Measurements from ENCODE around the gene WDR43. TPM values are rescaled to one million over a fixed set of nuclear protein-coding genes. Genes with fewer than 3 reads are reported as not detected.

The WDR43 gene
- total RNA-seq, 1 experiment from 2014 or later, result 85.6 TPM

- H3K36me3 Mint-ChIP-seq (ENCODE audit: insufficient read depth, unreplicated experiment), result peaks cover 90% of the 10 kb centered on the region
- TF ChIP-seq, protein P1, sequence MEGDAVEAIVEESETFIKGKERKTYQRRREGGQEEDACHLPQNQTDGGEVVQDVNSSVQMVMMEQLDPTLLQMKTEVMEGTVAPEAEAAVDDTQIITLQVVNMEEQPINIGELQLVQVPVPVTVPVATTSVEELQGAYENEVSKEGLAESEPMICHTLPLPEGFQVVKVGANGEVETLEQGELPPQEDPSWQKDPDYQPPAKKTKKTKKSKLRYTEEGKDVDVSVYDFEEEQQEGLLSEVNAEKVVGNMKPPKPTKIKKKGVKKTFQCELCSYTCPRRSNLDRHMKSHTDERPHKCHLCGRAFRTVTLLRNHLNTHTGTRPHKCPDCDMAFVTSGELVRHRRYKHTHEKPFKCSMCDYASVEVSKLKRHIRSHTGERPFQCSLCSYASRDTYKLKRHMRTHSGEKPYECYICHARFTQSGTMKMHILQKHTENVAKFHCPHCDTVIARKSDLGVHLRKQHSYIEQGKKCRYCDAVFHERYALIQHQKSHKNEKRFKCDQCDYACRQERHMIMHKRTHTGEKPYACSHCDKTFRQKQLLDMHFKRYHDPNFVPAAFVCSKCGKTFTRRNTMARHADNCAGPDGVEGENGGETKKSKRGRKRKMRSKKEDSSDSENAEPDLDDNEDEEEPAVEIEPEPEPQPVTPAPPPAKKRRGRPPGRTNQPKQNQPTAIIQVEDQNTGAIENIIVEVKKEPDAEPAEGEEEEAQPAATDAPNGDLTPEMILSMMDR (IDR thresholded peaks at IDR 0.05; ENCODE audit: unreplicated experiment), result no peak
- CTCF ChIA-PET, result no interaction called here
Measured at GRCh38 chr2:28908172-28908571, 13.7 kb downstream of the WDR43 start.

GRCh38 chr2:28909655-28910353, 15.3 kb downstream of the WDR43 start:
- Mint-ChIP-seq H3K4me1 (ENCODE audit: low read depth, unreplicated experiment) (peaks cover 29% of the 10 kb centered on the region), H3K36me3 (ENCODE audit: insufficient read depth, unreplicated experiment) (peaks cover 93% of the 10 kb centered on the region), H3K27me3 (ENCODE audit: unreplicated experiment) (no peaks in the 10 kb centered on the region), H3K9me3 (ENCODE audit: low read depth, unreplicated experiment) (no peaks in the 10 kb centered on the region), H3K4me3 (ENCODE audit: low read depth, unreplicated experiment) (no peak overlapping the region), H3K27ac (ENCODE audit: unreplicated experiment) (no peak overlapping the region)
- no peak for DNase-seq
- TF ChIP-seq, protein P1 (IDR thresholded peaks at IDR 0.05; ENCODE audit: unreplicated experiment), result no peak
- no TSS peak for BruUV-seq (replicated peaks)
- CTCF ChIA-PET, result no interaction called here
- intact Hi-C loops (cut with micrococcal nuclease; ENCODE audit: unreplicated experiment), result no loop called here

More at GRCh38 chr2:28908172-28908571, 13.7 kb downstream of the WDR43 start:
- Mint-ChIP-seq H3K9me3 (ENCODE audit: low read depth, unreplicated experiment) (no peaks in the 10 kb centered on the region), H3K4me3 (ENCODE audit: low read depth, unreplicated experiment) (no peak overlapping the region), H3K4me1 (ENCODE audit: low read depth, unreplicated experiment) (peaks cover 34% of the 10 kb centered on the region), H3K27ac (ENCODE audit: unreplicated experiment) (no peak overlapping the region), H3K27me3 (ENCODE audit: unreplicated experiment) (no peaks in the 10 kb centered on the region)
- intact Hi-C loops (cut with micrococcal nuclease; ENCODE audit: unreplicated experiment), result no loop called here
- no TSS peak for BruUV-seq (replicated peaks)
- no peak for DNase-seq

DNA sequence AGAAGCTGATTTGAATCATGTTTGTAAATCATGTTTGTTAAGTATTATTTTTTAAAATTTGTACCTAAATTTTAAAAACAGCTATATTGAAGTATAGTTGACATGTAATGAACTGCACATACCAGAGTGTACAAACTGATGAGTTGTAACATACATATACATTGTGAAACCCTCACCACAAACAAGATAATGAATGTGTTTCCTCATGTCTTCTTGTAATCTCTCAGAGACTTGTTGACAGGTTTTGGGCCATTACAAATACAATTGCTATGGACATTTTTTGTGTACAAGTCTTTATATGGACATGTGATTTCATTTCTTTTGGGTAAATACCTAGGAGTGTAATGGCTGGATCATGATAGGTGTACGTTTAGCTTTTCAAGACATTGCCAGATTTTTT, 21.5 kb downstream of the WDR43 start:
- Mint-ChIP-seq H3K36me3 (ENCODE audit: insufficient read depth, unreplicated experiment) (peaks cover 74% of the 10 kb centered on the region), H3K27me3 (ENCODE audit: unreplicated experiment) (no peaks in the 10 kb centered on the region), H3K4me3 (ENCODE audit: low read depth, unreplicated experiment) (no peak overlapping the region), H3K4me1 (ENCODE audit: low read depth, unreplicated experiment) (no peaks in the 10 kb centered on the region), H3K27ac (ENCODE audit: unreplicated experiment) (no peak overlapping the region), H3K9me3 (ENCODE audit: low read depth, unreplicated experiment) (no peaks in the 10 kb centered on the region)
- TF ChIP-seq, protein P1 (IDR thresholded peaks at IDR 0.05; ENCODE audit: unreplicated experiment), result no peak
- intact Hi-C loops (cut with micrococcal nuclease; ENCODE audit: unreplicated experiment), result no loop called here
- DNase-seq, result no peak
- BruUV-seq (replicated peaks), result no TSS peak
- CTCF ChIA-PET, result no interaction called here

DNA sequence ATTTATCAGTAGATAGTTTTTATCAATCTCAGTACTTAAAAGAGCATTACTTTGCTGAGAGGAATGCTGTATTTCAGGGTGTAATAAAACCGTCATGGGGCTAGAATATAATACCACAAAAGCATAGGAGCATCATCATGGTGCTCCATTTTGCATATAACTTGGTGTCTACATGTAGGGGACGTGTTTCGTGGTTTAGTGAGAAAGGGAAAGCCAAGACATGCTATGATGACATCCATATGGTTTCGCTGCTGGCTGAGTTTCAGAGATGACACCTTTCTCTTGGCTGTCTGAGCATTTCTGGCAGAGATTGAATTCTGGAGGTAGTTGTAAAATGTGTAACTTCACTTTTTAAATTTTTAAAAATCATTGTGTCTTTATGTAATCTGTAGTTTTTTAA, 32.4 kb downstream of the WDR43 start:
- CTCF ChIA-PET, result no interaction called here
- peaks cover 8% of the 10 kb centered on the region for H3K4me1 Mint-ChIP-seq (ENCODE audit: low read depth, unreplicated experiment)
- no peaks in the 10 kb centered on the region for H3K27me3 Mint-ChIP-seq (ENCODE audit: unreplicated experiment)
- no peak overlapping the region for H3K4me3 Mint-ChIP-seq (ENCODE audit: low read depth, unreplicated experiment)
- H3K36me3 Mint-ChIP-seq (ENCODE audit: insufficient read depth, unreplicated experiment), result peaks cover 97% of the 10 kb centered on the region
- DNase-seq, result no peak
- no peaks in the 10 kb centered on the region for H3K9me3 Mint-ChIP-seq (ENCODE audit: low read depth, unreplicated experiment)
- intact Hi-C loops (cut with micrococcal nuclease; ENCODE audit: unreplicated experiment), result no loop called here
- no TSS peak for BruUV-seq (replicated peaks)
- TF ChIP-seq, protein P1 (IDR thresholded peaks at IDR 0.05; ENCODE audit: unreplicated experiment), result no peak
- peak overlapping the region; percentile 30 for H3K27ac Mint-ChIP-seq (ENCODE audit: unreplicated experiment)

Data from Calu3 (cell line).